NT2/D1 (cell line): ENCODE results near the gene FARP1.

Experiments
- DNase-seq: peaks from one replicate; pipeline ENCODE4 v3.0.0-alpha.2; 2011; ENCODE audit warnings: low read depth, low spot score
- H3K27me3 ChIP-seq: 2 replicates; pipeline ENCODE4 v1.6.0; 2011; ENCODE audit warnings: mild to moderate bottlenecking; ENCODE audit not compliant: insufficient read length, insufficient read depth
- H3K36me3 ChIP-seq: 2 replicates; pipeline ENCODE4 v1.6.1; 2011; ENCODE audit warnings: mild to moderate bottlenecking, low read length, mixed read lengths; ENCODE audit not compliant: insufficient read depth, insufficient read length
- H3K4me1 ChIP-seq: 2 replicates; pipeline ENCODE4 v1.5.1; 2011; ENCODE audit not compliant: insufficient read depth, insufficient read length
- H3K4me3 ChIP-seq: 2 replicates; pipeline ENCODE4 v1.5.1; 2011; ENCODE audit warnings: low read depth; ENCODE audit not compliant: insufficient read length
- H3K9ac ChIP-seq: 2 replicates; pipeline ENCODE4 v1.6.0; 2011; ENCODE audit warnings: low read depth; ENCODE audit not compliant: insufficient read length
- H3K9me3 ChIP-seq: 2 replicates; pipeline ENCODE4 v1.5.1; 2011; ENCODE audit warnings: mild to moderate bottlenecking, low read length; ENCODE audit not compliant: insufficient read depth
- SUZ12 ChIP-seq: IDR thresholded peaks from 2 replicates; pipeline ENCODE4 v1.6.1; 2011; ENCODE audit not compliant: insufficient read length, insufficient read depth; ENCODE audit errors: extremely low read depth
- YY1 ChIP-seq: IDR thresholded peaks from 2 replicates; pipeline ENCODE4 v1.6.1; 2011; ENCODE audit not compliant: insufficient read length, insufficient read depth
- ZNF274 ChIP-seq: IDR thresholded peaks from 2 replicates; pipeline ENCODE4 v1.6.1; 2011; ENCODE audit warnings: mild to moderate bottlenecking, low read depth, low read length

FARP1 gene

DNA sequence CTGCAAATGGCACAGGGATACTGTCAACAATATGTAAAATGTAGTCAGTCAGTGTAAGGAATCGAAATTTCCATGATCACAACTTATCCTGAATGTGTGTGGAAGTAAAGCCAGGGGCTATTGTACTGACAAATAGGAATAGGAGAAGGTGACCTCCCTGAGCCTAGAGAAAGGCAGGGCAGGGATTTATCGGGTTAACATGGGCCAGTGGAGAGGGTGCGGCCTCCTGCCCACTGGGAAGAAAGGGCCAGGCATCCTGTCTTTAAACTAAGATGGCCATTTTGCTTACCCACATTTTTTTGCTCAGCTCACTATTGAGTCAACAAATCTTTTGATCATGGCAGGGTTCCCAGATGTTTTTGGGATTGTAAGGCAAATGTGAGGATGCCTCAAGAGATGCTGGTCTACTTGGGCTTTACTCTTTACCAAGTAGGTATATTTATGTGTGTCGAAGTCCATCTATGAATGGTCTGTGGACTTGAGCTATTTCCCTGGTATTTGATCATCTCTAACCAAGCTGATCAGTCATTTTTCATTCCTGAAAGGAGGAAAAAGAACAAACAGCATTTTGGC lies 150.8 kb downstream of the FARP1 start:
- no peaks in the 10 kb centered on the region for H3K27me3 ChIP-seq
- no peaks in the 10 kb centered on the region for H3K36me3 ChIP-seq
- H3K9ac ChIP-seq: no peak overlapping the region
- H3K4me1 ChIP-seq: no peaks in the 10 kb centered on the region
- no peak for TF ChIP-seq ZNF274
- no peak for TF ChIP-seq SUZ12
- no peak for TF ChIP-seq YY1
- no peak overlapping the region for H3K4me3 ChIP-seq
- H3K9me3 ChIP-seq: no peaks in the 10 kb centered on the region
- no peak for DNase-seq

DNA sequence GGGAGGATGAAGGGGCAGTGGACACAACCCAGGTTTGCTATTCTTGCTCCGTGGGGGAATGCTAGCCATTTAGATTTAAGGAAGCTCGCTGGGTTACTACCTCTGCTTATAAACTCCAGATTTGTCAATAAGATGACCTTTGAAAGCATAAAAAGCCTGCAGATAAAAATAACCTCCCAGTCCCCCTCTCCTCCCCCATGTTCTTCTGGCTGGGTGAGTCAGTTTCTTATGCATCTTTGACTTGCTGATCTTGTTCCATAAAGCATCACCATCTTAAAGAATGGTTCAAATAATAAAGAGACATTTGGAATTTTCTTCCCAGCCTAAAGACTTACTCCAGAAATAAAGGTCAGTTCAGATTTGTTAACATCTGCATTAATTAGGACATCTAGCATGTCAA lies 152.5 kb downstream of the FARP1 start:
- no peaks in the 10 kb centered on the region for H3K9me3 ChIP-seq
- TF ChIP-seq SUZ12: no peak
- no peak for TF ChIP-seq YY1
- no peak for TF ChIP-seq ZNF274

GRCh38 chr13:98297051-98297450 lies 154.2 kb downstream of the FARP1 start:
- H3K9ac ChIP-seq: no peak overlapping the region
- H3K4me1 ChIP-seq: peaks cover 2% of the 10 kb centered on the region
- H3K9me3 ChIP-seq: no peaks in the 10 kb centered on the region
- no peaks in the 10 kb centered on the region for H3K36me3 ChIP-seq
- H3K27me3 ChIP-seq: no peaks in the 10 kb centered on the region
- no peak overlapping the region for H3K4me3 ChIP-seq
- no peak for DNase-seq
- no peak for TF ChIP-seq ZNF274
- no peak for TF ChIP-seq SUZ12
- no peak for TF ChIP-seq YY1

More for the DNA sequence above, 152.5 kb downstream of the FARP1 start:
- no peaks in the 10 kb centered on the region for H3K4me1 ChIP-seq
- no peaks in the 10 kb centered on the region for H3K36me3 ChIP-seq
- no peaks in the 10 kb centered on the region for H3K27me3 ChIP-seq
- no peak for DNase-seq
- no peak overlapping the region for H3K4me3 ChIP-seq
- no peak overlapping the region for H3K9ac ChIP-seq

GRCh38 chr13:98297745-98298144 lies 154.9 kb downstream of the FARP1 start:
- Histone ChIP-seq H3K4me1 (peaks cover 2% of the 10 kb centered on the region), H3K27me3 (no peaks in the 10 kb centered on the region)

GRCh38 chr13:98298599-98298998 lies 155.7 kb downstream of the FARP1 start:
- no peak for DNase-seq
- Histone ChIP-seq H3K9ac (no peak overlapping the region), H3K4me3 (no peak overlapping the region), H3K36me3 (no peaks in the 10 kb centered on the region), H3K9me3 (no peaks in the 10 kb centered on the region), H3K27me3 (no peaks in the 10 kb centered on the region), H3K4me1 (peaks cover 2% of the 10 kb centered on the region)
- TF ChIP-seq YY1 (no peak), ZNF274 (no peak), SUZ12 (no peak)

More at GRCh38 chr13:98297745-98298144, 154.9 kb downstream of the FARP1 start:
- no peaks in the 10 kb centered on the region for H3K9me3 ChIP-seq
- H3K9ac ChIP-seq: no peak overlapping the region
- no peak for TF ChIP-seq SUZ12
- no peak for TF ChIP-seq YY1
- no peak for TF ChIP-seq ZNF274
- H3K4me3 ChIP-seq: no peak overlapping the region
- H3K36me3 ChIP-seq: no peaks in the 10 kb centered on the region
- no peak for DNase-seq

DNA sequence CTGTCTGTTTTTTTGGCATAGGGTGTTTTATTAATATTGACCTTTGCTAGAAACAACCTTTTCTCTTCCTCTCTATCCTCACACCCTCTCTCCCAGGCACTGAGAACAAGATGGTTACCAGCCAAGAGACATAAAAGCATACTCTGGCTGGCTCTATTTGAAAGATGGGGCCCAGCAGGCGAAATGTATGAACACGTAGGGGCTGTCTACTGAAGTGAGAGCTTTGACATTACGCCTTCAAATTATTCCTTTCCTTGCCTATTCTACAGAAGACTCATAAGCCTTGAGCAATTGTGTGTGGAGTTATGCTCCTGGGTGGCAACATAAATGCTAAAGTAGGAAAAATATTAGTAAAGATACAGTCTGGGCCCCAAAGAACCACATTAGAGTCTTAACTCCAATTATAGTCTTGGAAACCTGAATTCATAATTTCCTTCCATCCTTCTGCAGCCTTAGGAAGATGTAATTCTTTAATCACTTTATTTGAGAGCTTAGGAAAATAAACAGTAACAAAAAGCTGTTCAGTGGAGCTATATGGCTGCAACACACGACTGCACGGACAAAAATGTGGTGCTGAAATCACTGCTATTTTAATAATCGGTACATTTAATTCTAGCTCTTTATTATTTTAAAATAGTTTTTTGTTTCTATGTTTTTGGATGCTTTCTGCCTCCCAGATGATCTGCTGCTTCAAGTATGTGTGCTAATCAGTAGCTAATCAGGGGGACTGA lies 156.5 kb downstream of the FARP1 start:
- Histone ChIP-seq H3K9ac (no peak overlapping the region), H3K4me3 (no peak overlapping the region), H3K36me3 (no peaks in the 10 kb centered on the region), H3K4me1 (peaks cover 2% of the 10 kb centered on the region), H3K9me3 (no peaks in the 10 kb centered on the region), H3K27me3 (no peaks in the 10 kb centered on the region)
- DNase-seq: no peak
- no peak for TF ChIP-seq ZNF274
- TF ChIP-seq SUZ12: no peak
- no peak for TF ChIP-seq YY1

GRCh38 chr13:98299966-98300350 lies 157.1 kb downstream of the FARP1 start:
- TF ChIP-seq ZNF274 (no peak), SUZ12 (no peak), YY1 (no peak)
- H3K9me3 ChIP-seq: no peaks in the 10 kb centered on the region
- H3K9ac ChIP-seq: no peak overlapping the region
- H3K4me3 ChIP-seq: no peak overlapping the region
- H3K27me3 ChIP-seq: no peaks in the 10 kb centered on the region
- H3K36me3 ChIP-seq: no peaks in the 10 kb centered on the region
- DNase-seq: no peak
- H3K4me1 ChIP-seq: peaks cover 2% of the 10 kb centered on the region
